Stimulated activated CD8-positive, alpha-beta memory T cell treated with anti-CD3 and anti-CD28 coated beads, Interleukin-2, amount 100 ng/mL, for 48 hours (primary cell): ENCODE measurements around the gene CLIP1.
"Not testable (repeated sequence)": the region's sequence is repeated elsewhere in the genome, so short reads cannot be mapped to it uniquely, and the experiment has no call there.

Experiments used
- DNase-seq, 2 donors: peaks; one replicate each; pipeline ENCODE4 v3.0.0-alpha.2; 2020; ENCODE audit warnings: low read depth in 2 of 2

CLIP1 gene

DNA sequence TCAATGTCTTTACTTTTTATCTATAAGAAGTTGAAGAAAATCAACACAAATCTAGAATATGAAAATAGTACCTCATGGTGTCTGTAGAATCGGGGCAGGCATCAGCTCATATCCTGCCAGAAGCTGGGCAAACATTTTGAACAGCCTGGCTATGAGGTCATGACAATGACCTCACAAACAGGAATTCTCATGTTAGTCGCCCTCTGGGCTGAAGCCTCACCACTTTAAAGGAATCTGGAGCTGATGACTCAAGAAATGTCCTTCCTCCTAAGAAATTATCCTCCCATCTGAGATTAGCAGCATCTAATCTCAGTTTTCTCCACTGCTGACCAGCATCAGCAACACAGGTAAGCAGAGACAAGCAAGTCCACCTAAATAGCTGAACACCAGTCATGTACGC is 27.1 kb downstream of the CLIP1 start:
- no peak for DNase-seq

DNA sequence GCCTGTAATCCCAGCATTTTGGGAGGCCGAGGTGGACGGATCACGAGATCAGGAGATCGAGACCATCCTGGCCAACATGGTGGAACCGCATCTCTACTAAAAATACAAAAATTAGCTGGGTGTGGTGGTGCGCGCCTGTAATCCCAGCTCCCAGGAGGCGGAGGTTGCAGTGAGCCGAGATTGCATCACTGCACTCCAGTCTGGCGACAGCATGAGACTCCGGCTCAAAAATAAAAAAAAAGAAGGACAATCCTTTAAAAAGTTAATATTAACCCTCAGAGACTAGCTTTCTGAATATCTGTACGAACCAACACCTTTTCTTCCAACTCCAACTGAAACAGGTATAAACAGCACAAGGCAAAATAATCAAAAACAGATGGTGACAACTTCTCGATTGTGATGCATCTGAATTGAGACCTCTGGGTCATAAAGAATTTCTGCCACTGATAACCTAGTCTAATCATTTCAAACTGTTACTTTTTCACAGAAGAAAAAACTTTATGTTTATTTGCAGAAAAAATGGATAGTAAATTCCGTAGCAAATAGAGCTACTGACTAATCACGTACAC is 27.8 kb downstream of the CLIP1 start:
- DNase-seq = no peak

DNA sequence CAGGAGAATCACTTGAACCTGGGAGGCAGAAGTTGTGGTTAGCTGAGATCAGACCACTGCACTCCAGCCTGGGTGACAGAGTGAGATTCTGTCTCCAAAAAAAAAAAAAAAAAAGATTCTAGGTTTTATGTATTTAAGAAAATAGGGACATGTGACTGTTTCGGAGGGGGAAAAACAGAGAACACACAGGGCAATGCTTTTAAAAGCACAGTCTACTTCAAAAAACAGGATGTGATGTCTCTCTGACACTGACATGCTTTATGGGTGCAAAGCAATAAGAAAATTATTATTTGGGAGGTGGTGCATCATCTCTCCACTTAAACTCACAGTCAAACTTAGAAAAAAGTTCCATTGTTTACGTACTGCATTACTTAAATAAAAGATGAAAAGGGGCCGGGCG is 28.7 kb downstream of the CLIP1 start:
- no peak for DNase-seq

DNA sequence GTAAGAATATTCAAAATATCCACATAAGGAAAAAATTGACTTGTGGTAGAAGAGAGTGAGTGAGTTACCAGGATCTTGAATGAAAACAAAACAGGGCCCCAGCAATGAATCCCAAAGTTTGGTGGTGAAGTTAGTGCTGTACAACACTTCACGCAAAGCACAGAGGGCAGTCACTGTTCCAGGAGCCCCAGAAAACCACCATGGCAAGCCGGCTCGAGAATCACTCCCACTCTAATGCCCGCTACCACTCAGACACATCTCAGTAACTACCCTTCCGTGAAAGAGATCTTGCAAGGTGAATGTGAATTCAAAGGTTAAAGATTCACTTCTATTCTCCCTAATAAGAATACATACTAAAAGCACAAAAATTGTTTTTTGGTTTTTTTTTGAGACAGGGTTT is 30.1 kb downstream of the CLIP1 start:
- no peak for DNase-seq

DNA sequence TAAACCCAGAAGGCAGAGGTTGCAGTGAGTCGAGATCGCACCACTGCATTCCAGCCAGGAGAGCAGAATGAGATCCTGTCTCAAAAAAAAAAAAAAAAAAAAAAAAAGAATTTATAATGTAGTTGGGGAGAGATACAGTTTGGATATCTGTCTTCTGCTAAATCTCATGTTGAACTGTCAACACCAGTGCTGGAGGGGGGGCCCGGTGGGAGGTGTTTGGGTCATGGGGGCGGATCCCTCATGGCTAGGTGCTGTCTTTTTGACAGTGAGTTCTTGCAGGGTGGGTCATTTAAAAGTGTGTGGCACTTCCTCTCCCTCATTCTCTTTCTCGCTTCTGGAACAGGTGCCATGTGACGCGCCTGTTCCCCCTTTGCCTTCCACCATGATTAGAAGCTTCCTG is 32.8 kb downstream of the CLIP1 start:
- DNase-seq = no peak

DNA sequence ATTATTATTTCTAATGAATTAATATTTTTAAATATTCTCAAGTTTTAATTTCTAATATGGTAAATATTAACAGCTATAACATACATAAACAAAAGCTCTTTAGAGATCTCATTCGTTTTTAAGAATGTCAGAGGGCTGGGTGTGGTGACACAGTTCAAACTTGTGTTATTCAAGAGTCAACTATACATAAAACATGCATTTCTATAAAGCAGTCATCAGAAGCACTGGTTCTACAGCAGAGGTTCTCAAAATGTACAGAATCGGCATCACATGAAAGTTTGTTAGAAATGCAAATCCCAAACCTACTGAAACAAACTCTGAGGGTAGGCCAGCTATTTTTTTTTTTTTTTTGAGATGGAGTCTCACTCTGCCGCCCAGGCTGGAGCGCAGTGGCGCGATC is 34.6 kb downstream of the CLIP1 start:
- DNase-seq = no peak

DNA sequence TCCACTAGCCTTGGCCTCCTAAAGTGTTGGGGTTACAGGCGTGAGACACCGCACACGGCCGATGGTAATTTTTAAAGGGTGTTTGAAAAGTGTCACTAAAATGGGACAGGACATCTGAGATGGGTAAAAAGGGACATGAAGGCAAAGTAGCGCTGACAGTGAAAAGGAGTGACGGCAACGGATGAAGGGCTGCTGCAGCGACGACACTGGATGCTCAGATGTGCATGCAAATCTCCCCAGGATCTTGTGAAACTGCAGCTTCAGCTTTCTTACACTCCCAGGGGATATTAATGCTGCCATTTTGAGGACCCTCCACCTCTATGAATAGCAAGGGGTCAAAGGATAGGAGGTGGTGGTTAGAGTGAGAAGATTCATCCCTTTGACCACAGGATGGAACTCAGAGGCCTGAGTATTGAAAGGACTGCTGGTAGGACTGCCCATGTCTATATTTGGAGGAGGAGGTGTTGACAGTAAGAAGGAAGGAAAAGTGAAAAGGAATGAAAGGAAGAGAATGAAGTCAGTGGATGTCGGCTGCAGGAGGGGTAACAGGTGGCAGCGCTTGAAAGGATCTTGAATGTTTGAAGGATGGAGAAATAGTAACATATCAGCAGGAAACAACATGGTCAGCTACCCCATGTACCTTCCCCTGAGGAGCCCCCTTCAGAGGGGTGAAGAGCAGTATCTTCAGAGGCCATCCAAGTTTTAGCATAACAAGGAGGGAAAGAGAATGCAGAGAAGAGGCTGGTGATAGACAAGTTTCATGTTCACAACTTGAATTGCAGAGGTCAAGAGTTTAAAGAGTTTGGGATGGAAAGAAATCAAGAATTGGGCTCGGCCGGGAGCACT is 37.1 kb downstream of the CLIP1 start:
- DNase-seq = no peak

DNA sequence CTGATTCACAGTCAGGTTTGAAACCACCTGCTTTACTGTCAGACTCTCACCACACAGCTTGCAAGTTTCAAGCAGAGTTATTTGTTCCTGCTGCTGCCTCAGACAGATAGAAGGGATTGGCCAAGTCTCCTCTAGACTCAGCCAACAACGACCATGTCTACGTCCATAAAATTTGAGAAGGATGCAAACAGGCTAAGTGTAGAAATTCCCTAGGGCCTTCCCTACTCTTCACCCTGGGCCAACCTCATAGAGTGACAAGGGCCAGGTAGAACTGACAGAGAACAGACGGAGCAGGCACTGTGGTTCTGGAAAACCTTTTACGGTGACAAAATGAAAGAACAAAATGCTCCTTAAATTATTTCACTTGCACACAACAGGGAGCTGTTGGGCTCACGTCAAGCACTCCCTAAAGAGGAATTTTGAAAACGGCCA is 39.5 kb downstream of the CLIP1 start:
- no peak for DNase-seq

DNA sequence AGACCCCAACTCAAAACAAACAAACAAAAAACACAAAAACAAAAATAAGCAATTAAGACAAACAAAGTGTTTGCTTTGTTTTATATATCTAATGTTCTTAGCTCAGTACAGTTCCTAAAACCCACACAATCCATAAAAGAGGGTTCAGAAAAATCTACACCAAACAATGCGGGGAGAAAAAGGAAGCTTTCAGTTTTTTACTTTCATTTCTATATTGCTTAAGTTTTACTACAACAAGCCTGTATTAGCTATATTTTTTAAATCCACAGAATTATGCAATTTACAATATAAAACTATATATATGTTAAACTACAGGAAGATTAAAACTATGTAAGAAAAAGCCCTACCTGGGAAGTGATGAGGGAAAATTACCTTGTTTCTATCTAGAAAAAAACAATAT is 41.4 kb downstream of the CLIP1 start:
- no peak for DNase-seq

DNA sequence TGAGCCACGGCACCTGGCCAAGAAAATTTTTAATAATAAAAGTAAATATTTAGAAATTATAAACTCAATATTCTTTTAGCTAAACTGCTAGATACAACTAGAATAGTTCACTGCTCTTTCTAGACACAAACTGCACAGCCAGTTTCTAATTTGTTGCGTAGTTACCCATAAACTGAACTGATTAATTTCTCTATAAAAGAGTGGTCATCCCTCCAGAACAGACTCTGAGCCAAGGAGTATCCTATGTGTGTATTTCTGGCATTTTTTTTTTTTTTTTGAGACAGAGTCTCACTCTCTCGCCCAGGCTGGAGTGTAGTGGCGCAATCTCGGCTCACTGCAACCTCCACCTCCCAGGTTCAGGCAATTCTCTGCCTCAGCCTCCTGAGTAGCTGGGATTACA is 45.7 kb downstream of the CLIP1 start:
- not testable (repeated sequence) for DNase-seq

DNA sequence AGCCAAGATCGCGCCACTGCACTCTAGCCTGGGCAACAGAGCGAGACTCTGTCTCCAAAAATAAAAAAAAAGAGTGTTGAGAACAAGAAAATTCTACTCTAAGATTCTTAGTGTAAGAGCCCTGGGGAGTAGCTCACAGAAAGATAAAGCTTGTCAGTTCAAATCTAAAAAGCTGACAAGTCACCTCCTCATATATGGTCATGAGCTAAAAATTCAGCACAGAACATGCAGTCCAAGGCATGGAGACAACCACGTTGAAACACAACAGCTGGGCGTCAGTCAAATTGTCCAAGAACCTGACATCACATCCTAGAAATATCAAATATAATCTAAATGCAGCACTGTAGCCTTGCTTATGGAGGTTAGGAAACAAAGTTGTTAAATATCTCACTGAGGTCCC is 47.8 kb downstream of the CLIP1 start:
- DNase-seq = no peak

DNA sequence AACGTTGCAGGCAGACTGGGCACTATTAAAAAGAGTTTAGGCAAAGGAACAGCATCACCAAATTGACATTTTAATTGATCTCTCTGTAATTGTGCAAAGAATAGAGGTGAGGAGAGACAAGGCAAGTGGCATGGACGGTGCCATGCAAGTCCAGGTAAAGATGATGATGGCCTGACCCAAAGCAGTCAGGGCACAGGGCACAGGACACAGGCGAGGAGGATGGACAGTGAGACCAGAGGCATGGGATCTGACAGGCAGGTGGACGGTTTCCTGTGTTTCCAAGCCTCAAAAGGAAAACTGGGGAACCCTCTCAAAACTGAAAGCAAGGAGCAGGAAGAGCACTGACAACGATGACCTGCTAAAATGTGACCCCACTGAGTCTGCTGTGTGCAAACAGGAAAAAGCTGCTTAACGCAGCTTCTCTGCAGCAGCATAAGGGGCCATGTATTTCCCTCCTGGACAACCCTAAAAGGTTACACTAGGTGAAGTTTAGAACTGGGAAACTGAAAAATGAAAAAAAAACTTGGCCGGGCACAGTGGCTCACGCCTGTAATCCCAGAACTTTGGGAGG is 50.9 kb downstream of the CLIP1 start:
- DNase-seq = no peak

DNA sequence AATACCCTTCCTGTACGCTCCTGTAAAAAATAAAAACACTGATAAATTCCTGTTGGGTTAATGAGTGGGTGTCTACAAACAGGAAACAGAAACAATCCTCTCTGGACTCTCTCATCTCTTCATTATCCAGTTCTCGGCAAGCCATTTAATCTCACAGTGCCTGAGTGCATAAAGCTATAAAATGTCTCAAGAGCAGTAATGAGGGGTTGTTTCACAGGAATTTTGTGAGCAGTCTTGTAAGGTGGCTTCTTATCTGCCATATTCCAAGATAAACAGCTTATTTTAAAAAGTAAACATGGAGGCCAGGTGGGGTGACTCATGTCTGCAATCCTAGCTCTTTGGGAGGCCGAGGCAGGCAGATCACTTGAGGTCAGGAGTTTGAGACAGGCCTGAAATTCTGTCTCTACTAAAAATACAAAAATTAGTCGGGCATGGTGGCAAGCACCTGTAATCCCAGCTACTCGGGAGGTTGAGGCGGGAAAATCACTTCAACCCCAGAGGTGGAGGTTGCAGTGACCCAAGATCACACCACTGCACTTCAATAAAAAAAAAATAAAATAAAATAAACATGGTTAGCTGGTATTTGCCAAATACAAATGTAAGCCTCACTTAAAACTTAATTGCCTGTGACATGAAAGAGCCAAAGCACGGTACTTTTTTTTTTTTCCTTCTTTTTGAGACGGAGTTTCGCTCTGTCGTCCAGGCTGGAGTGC is 54.0 kb downstream of the CLIP1 start:
- no peak for DNase-seq

DNA sequence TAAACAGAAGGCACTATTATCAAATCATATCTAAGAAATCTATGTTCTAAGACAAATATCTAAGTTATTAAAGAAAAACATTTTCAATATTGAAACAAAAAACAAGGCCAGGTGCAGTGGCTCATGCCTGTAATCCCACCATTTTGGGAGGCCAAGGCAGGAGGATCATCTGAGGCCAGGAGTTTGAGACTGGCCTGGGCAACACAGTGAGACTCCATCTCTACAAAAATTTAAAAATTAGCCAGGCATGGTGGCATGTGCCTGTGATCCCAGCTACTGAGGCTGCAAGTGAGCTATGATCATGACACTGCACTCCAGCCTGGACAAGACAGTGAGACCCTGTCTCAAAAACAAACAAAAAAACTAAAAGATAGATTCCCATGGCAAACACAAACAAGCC is 54.8 kb downstream of the CLIP1 start:
- not testable (repeated sequence) for DNase-seq

DNA sequence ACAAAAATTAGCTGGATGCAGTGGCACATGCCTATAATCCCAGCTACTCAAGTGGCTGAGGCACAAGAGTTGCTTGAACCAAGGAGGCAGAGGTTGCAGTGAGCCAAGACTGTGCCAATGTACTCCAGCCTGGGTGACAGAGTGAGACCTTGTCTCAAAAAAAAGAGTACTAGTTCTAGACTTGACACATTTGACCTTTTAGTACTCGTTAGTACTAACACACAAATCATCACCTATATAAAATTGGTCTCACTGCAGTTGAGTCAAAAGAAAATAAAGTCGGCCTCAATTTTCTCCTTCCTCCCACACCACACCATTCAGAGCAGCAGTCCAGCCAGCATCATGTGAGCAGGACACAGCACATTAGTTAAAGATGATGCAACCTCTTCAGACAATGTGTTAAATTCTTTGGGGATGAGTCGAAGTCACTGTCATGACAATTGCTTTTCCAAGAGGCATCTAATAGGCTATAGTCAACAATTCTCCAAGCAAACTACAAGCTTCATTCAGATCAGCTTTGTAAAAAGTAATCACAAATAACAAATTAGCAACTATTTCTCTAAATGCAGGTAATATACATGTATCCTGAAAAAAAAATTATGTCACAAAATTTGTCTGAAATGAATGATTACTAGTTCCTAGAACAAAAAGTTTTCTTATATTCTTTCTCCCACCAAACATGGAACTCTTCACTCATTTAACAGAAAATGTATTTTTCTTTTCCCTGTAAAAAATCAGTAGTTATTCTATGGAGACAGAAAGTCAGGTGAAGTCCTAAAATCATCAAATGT is 55.6 kb downstream of the CLIP1 start:
- no peak for DNase-seq

DNA sequence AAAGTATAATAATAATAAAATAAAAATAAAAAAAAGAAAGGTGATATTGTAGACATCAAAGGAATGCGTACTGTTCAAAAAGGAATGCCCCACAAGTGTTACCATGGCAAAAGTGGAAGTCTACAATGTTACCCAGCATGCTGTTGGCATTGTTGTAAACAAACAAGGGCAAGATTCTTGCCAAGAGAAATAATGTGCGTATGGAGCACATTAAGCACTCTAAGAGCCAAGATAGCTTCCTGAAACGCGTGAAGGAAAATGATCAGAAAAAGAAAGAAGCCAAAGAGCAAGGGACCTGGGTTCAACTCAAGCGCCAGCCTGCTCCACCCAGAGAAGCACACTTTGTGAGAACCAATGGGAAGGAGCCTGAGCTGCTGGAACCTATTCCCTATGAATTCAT is 57.2 kb downstream of the CLIP1 start:
- DNase-seq = not testable (repeated sequence)

DNA sequence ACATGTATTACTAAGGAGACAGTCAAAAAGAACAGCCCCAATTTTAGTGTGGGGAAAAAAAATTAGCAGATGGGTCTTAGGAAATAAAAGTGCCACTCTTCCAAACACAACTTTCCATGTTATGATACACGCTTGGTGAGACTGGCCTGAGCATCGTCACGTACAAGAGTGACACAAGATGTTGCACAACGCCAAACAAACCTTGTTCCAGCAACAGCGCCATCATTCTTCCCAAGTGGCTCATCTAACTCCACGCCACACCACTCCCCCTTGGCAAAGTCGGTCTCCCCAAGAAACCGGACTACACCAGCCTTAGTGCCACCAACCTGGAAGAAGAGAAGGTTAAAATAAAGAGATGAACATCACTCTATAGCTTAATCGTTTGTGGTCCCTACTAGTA is 58.7 kb downstream of the CLIP1 start:
- DNase-seq = no peak

DNA sequence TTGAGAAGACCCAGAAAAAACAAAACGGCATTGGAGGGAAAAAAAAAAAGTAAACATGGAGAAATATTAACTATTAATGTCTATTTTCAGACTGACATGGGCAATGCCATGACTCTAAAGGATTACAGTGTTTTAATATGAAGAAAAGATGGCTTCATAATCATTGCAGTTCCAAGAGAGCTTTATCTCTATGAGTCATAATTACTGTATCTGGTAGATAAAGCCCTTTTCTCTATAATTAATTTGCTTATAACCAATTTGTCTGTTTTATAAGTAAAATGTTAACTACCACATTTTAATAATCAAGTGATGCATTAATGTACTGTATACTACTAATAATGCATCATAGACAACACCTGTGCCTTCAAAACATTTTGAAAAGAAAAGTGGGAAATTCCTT is 59.7 kb downstream of the CLIP1 start:
- no peak for DNase-seq

DNA sequence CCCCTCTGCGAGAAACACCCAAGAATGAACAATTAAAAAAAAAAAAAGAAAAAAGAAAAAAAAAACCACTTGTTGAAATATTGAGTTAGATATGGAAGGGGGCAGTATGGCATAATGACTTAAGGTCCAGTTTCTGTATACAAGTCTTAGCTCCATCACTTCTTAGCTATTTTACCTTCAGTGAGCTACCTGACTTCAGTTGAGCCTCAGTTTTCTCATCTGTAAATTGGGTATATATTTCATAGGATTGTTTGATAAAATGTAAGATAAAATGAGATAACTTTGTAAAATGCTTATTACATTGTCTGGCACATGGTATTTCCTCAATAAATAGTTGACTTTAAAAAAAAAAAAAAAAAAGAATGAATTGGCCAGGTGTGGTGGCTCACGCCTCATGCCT is 64.1 kb downstream of the CLIP1 start:
- DNase-seq = not testable (repeated sequence)

DNA sequence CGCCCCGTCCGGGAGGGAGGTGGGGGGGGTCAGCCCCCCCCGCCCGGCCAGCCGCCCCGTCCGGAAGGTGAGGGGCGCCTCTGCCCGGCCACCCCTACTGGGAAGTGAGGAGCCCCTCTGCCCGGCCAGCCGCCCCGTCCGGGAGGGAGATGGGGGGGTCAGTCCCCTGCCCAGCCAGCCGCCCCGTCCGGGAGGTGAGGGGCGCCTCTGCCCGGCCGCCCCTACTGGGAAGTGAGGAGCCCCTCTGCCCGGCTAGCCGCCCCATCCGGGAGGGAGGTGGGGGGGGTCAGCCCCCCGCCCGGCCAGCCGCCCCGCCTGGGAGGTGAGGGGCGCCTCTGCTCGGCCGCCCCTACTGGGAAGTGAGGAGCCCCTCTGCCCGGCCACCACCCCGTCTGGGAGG is 64.9 kb downstream of the CLIP1 start:
- not testable (repeated sequence) for DNase-seq

DNA sequence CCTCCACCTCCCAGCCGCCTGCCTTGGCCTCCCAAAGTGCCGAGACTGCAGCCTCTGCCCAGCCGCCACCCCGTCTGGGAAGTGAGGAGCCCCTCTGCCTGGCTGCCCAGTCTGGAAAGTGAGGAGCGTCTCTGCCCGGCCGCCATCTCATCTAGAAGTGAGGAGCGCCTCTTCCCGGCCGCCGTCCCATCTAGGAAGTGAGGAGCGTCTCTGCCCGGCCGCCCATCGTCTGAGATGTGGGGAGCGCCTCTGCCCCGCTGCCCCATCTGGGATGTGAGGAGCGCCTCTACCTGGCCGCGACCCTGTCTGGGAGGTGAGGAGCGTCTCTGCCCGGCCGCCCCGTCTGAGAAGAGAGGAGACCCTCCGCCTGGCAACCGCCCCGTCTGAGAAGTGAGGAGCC is 65.5 kb downstream of the CLIP1 start:
- not testable (repeated sequence) for DNase-seq

DNA sequence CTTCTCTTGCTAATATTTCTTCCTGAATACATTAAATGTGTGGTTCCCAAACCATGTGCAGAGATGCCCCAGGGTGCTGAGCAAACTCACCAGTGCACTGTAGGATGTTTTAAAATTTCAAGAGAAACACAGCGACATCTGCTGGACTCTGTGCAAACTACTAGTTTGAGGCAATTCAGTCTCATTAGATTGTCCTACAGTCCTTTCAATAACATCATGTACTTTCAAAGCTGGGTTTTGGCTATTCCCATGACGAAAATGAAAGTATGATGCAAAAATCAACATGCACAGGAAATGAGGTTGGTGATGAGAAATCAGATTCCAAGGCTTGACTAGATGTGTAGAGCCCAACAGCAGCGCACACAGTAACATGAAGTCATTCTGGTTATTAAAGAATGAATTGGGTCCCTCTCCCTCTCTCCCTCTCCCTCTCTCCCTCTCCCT is 66.3 kb downstream of the CLIP1 start:
- DNase-seq = peak in 1 of 2 donors; percentile 18
